GM12878 (cell line): ENCODE data around the gene BOD1L1.

Experiments
- CTCF ChIP-seq, 3 experiments: IDR thresholded peaks in 2 of 3; conservative IDR thresholded peaks in 1 of 3; 2 replicates each; pipeline ENCODE4 v1.5.1; 2011; ENCODE audit warnings: low read depth in 3 of 3, low read length in 3 of 3, mild to moderate bottlenecking in 3 of 3, control low read depth in 2 of 3, moderate library complexity in 2 of 3, inconsistent platforms in 1 of 3, mixed read lengths in 1 of 3; ENCODE audit not compliant: control insufficient read depth in 2 of 3, insufficient read depth in 1 of 3; ENCODE audit errors: extremely low read depth in 1 of 3
- EZH2 ChIP-seq: IDR thresholded peaks from 2 replicates; pipeline ENCODE4 v1.6.1; 2012; ENCODE audit warnings: low read depth, mild to moderate bottlenecking, control low read depth, inconsistent platforms, low read length, borderline replicate concordance; ENCODE audit not compliant: control insufficient read depth
- NFIC ChIP-seq: IDR thresholded peaks from 2 replicates; pipeline ENCODE4 v1.6.1; 2012; ENCODE audit warnings: low read depth, mild to moderate bottlenecking, inconsistent platforms, low read length, moderate library complexity
- SIN3A ChIP-seq: IDR thresholded peaks from 2 replicates; pipeline ENCODE4 v1.6.1; 2012; ENCODE audit warnings: low read depth, low read length, improper control_type of control experiment

- no peak for TF ChIP-seq CTCF (IDR thresholded peaks at IDR 0.05 in 2 of 3, conservative IDR thresholded peaks at IDR 0.05 in 1 of 3; ENCODE audit: control insufficient read depth in 2 of 3, extremely low read depth in 1 of 3, insufficient read depth in 1 of 3, low read depth in 3 of 3, low read length in 3 of 3)
- TF ChIP-seq NFIC, result no peak
- no peak for TF ChIP-seq EZH2
- TF ChIP-seq SIN3A, result no peak
These were observed 7.8 kb upstream of the BOD1L1 start for GRCh38 chr4:13635286-13635799.
